NCI-H2107 treated with DMSO at 0.1 percent for 48 hours (cell line): ENCODE measurements around the gene CDC42.

ENCODE experiments used
- DNase-seq: peaks from one replicate; lab custom pipeline; 2025; ENCODE audit not compliant: unreplicated experiment; lab: John Stamatoyannopoulos, UW

Gene CDC42

DNA sequence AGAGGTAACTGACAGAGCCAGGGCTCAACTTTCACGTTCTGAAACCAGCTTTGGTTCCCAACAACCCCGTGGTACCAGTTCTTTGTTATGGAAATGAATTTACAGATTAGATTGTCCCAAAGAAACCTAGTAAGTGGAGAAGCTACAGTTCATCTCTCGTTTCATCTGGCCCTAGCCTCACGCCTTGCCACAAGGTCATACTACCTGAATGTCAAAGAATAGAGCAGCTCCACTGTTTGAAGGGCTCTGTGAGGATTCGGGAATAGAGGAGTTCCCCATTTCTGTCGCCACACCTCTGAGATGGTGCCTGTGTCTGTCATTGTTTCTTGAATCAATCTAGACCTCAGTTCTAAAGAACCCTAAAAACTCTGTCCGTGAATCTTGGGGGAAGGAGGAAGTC is 15.0 kb upstream of the CDC42 start:
- DNase-seq, result no peak

GRCh38 chr1:22038036-22038435 is 14.5 kb upstream of the CDC42 start:
- no peak for DNase-seq

GRCh38 chr1:22039594-22040285 is 12.8 kb upstream of the CDC42 start:
- no peak for DNase-seq

DNA sequence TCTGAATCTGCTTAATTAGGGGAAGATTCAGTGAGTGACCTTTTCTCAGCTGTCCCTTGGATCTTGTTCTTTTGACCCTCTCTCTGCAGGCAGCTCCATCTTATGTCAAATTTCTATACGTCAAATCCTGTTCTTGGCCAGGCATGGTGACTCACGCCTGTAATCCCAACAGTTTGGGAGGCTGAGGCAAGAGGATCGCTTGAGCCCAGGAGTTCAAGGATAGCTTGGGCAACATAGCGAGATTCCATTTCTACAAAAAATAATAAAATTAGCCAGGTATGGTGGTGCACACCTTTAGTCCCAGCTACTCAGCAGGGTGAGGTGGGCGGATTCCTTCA is 12.3 kb upstream of the CDC42 start:
- no peak for DNase-seq

DNA sequence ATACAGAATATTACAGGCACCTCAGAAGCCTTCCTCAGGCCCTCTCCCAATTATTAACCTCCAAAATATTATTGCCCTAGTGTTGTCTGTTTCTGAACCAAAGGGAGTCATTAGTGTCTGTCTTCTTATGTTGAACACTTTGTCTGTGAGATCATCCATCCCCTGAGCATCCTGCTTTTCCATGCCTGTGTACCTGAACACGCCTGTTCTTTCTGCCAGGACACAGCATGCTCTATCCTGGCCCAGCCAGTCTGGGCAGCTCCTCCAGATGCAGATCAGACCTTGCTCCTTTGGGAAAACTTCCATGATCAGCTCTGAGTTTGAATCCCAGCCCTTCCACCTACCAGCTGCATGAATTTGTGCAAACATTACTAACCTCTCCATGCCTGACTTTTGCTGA is 11.0 kb upstream of the CDC42 start:
- DNase-seq, result no peak

DNA sequence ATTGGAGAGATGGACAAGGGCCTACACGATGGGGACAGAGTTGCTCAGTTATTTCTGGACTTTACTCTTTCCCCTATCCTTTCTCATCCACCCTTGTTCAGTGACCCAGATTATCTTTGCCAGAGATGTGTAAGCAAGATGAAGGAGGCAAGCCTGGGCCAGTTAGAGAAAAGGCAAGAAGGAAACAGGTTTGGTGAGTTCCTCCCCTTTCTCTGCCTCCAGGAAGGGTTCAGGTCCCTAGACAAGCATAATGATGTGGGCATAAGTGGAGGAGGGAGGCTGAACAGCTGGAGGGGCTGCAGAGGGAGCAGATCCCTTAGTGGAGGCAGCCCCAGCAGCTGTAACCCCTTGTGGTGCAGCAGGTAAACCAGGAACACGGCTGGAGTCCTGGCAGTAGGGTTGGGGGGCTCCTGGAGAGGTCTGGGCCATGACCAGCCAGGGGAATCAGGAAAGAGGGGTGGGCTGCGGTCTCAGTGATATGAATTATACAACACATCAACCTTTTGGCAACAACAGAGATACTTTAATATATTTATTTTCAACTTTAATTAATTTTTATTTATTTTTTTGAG is 9.2 kb upstream of the CDC42 start:
- DNase-seq, result no peak

DNA sequence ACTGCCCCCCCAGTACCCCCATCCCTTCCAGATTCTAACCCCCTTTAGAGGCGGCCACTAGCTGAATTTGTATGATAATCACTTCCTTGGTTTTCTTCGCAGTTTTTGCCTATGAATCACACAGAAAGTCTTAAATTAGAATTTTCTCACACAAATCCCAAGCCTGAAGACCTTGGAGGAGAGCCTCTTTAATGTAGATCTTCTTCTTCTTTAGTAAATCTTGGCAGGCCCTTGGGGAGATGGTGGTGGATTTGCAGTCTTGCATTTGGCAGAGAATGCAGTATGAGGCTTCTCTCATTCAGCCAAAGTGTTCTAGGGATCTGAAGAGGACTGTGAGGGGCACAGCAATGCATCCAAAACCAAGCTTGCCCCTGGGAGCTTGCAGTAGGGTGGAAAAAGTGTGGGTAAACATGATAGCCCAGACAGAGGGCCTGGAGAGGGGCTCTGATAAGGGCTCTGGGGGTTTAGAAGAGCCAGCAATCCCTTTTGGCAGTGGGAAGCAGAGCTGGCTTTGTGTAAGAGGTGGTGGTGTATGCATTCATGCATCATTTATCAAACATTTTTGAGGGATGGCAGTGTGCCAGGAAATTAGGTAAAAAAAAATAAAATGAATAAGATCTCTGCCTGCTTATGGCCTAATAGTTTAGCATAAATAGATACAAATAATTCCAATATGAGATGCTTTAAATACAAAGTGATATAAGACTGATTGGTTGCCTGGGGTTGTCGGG is 7.7 kb upstream of the CDC42 start:
- DNase-seq, result no peak

DNA sequence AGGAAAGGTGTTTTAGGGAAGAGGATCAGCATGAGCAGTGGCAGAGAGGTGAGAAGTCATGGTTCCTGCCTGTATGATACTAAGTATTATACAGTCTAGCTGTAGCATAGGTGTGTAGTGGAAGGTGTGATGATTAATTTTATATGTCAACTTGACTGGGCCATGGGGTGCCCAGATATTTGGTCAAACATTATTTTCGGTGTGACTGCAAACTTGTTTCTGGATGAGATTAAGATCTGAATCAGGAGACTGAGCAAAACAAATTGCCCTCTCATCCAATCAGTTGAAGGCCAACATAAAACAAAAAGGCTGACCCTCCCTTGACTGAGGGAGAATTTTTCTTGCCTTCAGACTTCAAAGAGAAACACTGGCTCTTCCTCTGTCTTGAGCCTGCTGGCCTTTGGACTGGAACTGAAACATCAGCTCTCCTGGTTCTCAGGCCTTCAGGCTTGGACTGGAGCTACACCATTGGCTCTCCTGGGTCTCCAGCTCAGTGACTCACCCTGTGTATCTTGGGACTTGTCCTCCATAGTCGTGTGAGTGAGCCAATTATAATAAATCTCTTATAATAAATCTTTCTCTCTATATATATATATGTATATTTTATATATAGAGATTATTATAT is 6.8 kb upstream of the CDC42 start:
- no peak for DNase-seq

DNA sequence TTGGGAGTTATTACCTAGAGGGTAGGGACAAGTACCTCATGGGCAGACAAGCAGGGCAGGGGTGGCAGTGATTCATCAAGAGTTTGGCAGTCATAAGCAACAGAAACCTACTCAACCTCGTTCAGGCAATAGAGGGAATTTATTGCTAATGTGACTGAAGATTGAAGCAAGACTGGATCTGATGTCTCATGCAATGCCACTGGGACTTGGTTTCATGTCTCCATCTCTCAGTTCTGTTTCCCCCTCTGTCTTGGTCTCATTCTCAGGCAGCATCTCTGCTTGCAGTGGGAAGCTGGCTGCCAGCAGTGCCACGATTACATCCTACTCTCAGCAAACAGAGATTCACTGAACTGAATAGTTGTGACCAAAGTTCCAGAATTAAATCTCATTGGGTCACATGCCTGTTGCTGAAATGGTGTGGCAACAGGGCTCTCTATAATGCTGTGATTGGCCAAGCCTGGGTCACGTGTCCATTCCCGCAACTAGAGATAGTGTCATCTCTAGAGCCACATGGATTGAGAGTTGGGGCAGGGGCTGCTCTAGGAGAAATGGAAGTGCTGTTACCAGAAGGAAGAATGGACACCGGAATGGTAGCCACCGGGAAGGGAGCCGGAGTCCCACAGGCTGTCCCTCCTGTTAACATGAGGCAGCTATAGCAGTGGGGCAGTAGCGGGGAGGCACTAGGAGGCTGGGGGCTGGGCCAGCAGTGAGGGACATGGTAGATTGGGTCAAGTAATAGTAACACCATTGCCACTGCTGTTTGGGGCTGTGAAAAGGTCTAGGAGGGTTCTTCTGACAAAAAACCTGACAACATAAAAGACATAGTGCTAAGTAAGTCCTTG is 3.9 kb upstream of the CDC42 start:
- DNase-seq, result no peak

DNA sequence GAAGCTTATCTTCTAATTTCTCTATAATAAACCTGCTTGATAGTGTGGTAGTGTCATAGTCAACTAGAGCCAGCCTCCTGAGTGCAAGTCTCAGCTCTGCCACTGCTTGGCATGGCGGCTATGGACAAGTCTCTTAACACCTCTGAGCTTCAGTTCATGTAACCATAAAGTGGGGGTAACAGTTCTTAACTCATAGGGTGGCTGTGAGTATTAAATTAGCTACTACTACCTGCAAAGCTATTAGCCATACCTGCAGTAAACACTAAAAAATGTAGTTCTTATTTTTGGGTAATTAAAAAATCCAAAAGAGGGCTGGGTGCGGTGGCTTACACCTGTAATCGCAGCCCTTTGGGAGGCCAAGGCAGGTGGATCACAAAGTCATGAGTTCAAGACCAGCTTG is 2.2 kb upstream of the CDC42 start:
- no peak for DNase-seq

GRCh38 chr1:22051607-22052114 is 848 bp upstream of the CDC42 start:
- no peak for DNase-seq

GRCh38 chr1:22053017-22053860 is 730 bp downstream of the CDC42 start:
- DNase-seq, result peak; percentile 29

DNA sequence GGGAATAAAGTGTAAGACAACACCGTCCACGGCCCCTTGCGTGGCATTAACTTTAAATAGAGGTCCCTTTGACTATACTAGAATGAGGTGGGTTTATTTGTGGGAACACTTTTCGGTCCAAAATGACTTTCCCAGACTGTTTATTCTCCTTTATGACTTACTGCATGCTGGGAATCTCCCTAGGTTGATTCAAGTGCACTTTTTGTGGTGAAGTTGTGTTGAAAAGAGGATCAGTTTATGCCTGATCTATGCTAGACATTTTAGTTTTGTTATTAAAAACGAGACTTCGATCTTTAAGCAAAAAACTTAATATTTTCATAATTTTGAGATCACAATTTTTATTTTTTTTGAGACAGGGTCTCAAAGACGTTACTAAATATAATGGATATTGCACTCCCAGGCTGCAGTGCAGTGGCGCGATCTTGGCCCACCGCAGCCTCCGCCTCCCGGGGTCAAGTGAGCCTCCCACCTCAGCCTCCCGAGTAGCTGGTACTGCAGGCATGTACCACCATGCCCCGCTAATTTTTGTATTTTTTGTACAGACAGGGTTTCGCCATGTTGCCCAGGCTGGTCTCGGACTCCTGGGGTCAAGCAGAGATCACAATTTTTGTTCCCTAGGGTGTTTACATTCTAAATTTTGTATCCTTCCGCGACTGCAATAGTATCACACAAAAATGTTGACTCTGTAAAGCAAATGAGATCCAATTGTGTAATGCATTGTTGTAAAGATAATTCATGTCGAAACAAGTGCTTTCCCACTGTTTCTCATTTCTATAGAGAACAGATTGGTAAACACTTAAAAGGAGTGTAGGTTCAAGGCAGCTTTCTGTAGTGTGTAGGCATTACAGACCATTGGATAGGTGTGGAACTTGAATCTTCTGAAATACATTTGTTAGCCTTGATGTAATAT is 1.6 kb downstream of the CDC42 start:
- DNase-seq, result no peak

DNA sequence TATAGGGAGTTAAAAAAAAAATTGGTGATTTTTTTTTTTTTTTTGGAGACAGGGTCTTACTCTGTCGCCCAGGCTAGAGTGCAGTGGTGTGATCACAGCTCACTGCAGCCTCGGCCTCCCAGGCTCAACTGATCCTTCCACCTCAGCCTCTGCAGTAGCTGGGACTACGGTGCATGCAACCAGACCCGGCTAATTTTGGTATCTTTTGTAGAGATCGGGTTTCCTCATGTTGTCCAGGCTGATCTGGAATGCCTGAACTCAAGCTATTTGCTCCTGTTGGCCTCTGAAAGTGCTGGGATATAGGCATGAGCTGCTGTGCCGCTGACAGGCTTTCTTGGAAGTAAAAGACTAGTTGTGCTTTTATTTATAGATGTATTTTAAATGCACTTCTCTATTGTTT is 3.0 kb downstream of the CDC42 start:
- DNase-seq, result no peak

GRCh38 chr1:22056043-22056442 is 3.5 kb downstream of the CDC42 start:
- no peak for DNase-seq

DNA sequence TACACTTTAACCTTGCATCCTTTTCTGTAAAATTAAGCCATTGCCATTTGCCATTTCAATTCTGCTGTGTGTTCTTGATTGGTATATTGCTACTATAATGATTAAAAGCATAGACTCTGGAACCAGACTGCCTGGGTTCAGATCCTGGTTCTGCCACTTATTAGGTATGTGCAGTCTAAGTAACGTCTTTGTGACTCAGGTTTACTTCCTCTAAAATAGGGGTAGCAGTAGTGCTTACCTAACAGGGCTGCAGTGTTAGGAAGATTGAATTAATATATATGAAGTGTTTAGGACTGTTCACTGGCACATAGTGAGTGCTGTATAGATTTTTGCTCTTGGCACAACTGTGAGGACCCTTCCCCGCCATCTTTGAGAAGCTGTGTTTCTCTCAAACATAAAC is 4.4 kb downstream of the CDC42 start:
- DNase-seq, result no peak

DNA sequence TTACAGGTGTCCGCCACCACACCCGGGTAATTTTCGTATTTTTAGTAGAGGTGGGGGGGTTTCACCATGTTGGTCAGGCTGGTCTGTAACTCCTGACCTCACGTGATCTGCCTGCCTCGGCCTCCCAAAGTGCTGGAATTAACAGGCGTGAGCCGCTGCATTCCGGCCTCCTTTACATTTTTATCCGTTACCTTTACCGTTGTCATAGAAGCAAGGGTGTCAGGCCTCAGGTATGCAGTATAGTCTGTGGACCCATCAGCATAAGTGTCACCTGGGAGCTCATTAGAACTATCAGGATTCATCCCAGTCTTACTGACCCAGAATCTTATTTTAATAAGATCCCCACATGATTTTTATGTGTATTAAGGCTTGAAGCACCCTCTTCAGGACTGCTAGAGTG is 5.4 kb downstream of the CDC42 start:
- DNase-seq, result peak; percentile 41

DNA sequence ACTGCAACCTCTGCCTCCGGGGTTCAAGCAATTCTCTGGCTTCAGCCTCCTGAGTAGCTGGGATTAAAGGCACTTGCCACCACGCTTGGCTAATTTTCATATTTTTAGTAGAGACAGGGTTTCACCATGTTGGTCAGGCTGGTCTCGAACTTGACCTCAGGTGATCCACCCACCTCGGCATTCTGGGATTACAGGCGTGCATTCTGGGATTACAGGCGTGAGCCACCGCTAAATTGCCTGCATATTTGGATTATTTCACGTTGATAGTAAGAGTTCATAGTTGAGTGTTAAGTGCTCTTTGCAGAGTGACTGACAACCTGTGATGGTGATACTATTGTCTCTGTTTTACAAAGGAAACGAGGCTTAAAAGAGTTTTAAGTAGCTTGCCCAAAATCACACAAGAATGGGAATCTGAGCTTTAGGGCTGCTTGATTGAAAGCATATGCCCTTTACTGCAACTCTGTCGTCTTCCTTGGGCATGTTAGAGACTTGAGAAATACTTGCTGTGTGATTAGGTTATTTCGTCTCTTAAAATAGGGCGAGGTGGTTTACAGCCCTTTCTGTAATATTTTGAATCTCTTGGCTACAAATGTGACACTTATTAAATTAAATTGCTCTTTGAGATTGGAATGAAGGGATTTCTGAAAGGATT is 12.4 kb downstream of the CDC42 start:
- DNase-seq, result no peak

DNA sequence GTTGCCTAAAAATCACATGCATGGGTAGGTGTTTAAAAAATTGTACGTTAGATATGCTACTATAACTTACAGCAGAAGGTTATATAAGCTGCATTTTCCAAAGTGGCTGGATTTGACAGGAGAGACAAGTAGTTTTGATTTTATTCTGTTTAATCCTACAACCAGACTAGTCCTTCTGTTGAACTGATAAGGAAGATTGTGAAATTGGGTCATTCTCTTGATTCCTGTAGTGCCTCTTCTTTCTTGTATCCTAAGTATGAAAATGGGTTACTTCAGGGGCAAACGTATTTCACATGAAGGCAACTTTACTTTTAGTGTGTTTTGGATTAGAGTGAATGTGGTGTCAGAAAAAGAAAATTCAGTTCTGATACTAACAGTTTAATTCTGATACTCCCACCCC is 19.0 kb downstream of the CDC42 start:
- DNase-seq, result no peak
